HepG2 (cell line): Measurements from ENCODE around the gene PRSS8. TPM values are rescaled to one million over a fixed set of nuclear protein-coding genes. Genes with fewer than 3 reads are reported as not detected.
A peak's percentile ranks its signal among the peaks of the same experiment; 100 is the strongest.

ENCODE experiments used
- ADNP ChIP-seq: sonication (generic); formaldehyde crosslinking; IDR thresholded peaks from 2 replicates; pipeline ENCODE4 v1.4.0; 2020; ENCODE audit warnings: missing genetic modification reagents
- FOXA1 ChIP-seq, 2 experiments: fragments of 450-650 bp in 1 of 2; sonication (generic) in 1 of 2; formaldehyde crosslinking in 1 of 2; IDR thresholded peaks; 2 replicates each; pipeline versions ENCODE4 v1.4.0 to v1.6.1; 2016 to 2020; ENCODE audit warnings: missing genetic modification reagents in 1 of 2
- HNRNPH1 ChIP-seq: fragments of 200-400 bp; formaldehyde crosslinking; optimal IDR thresholded peaks from 2 replicates; pipeline ENCODE3; 2017; ENCODE audit warnings: mild to moderate bottlenecking, low read depth, low read length
- IKZF1 ChIP-seq: fragments of 450-650 bp; IDR thresholded peaks from 2 replicates; pipeline ENCODE4 v1.7.1; 2016
- MEIS2 ChIP-seq: sonication (generic); formaldehyde crosslinking; IDR thresholded peaks from 2 replicates; pipeline ENCODE4 v1.9.0; 2021; ENCODE audit warnings: mild to moderate bottlenecking, missing genetic modification reagents
- NONO ChIP-seq, 2 experiments: fragments of 450-650 bp in 1 of 2; sonication (generic) in 1 of 2; formaldehyde crosslinking in 1 of 2; IDR thresholded peaks in 1 of 2; conservative IDR thresholded peaks in 1 of 2; 2 replicates each; pipeline versions ENCODE4 v1.6.1 to v1.8.0; 2017 to 2022; ENCODE audit warnings: mild to moderate bottlenecking in 1 of 2, missing genetic modification reagents in 1 of 2, moderate library complexity in 1 of 2
- PAX8 ChIP-seq: sonication (generic); formaldehyde crosslinking; IDR thresholded peaks from 2 replicates; pipeline ENCODE4 v1.8.0; 2022; ENCODE audit warnings: mild to moderate bottlenecking, missing genetic modification reagents, borderline replicate concordance
- PRMT3 ChIP-seq: sonication (generic); formaldehyde crosslinking; IDR thresholded peaks from 2 replicates; pipeline ENCODE4 v1.8.1; 2022; ENCODE audit warnings: low read depth, mild to moderate bottlenecking, moderate library complexity, missing genetic modification reagents, borderline replicate concordance
- RFX3 ChIP-seq: IDR thresholded peaks from 2 replicates; pipeline ENCODE4 v1.6.1; 2016; ENCODE audit warnings: missing biosample characterization, missing genetic modification reagents
- RORA ChIP-seq: sonication (generic); formaldehyde crosslinking; IDR thresholded peaks from 2 replicates; pipeline ENCODE4 v1.5.0; 2020; ENCODE audit warnings: mild to moderate bottlenecking, missing genetic modification reagents, moderate library complexity
- TOE1 ChIP-seq: sonication (generic); formaldehyde crosslinking; IDR thresholded peaks from 2 replicates; pipeline ENCODE4 v1.4.0; 2020; ENCODE audit warnings: mild to moderate bottlenecking, missing genetic modification reagents
- ZFP62 ChIP-seq: sonication (generic); formaldehyde crosslinking; IDR thresholded peaks from 2 replicates; pipeline ENCODE4 v1.4.0; 2020; ENCODE audit warnings: missing genetic modification reagents
- ZKSCAN1 ChIP-seq: fragments of 150-350 bp; IDR thresholded peaks from 2 replicates; pipeline ENCODE4 v1.6.1; 2014; ENCODE audit warnings: low read length
- ZNF121 ChIP-seq: sonication (generic); formaldehyde crosslinking; IDR thresholded peaks from 2 replicates; pipeline ENCODE4 v1.5.0; 2020; ENCODE audit warnings: mild to moderate bottlenecking, missing genetic modification reagents
- ZNF17 ChIP-seq: sonication (generic); formaldehyde crosslinking; IDR thresholded peaks from 2 replicates; pipeline ENCODE4 v1.5.0; 2020; ENCODE audit warnings: mild to moderate bottlenecking, missing genetic modification reagents
- ZNF232 ChIP-seq: sonication (generic); formaldehyde crosslinking; IDR thresholded peaks from 2 replicates; pipeline ENCODE4 v1.4.0; 2020; ENCODE audit warnings: missing genetic modification reagents, borderline replicate concordance
- ZNF337 ChIP-seq: sonication (generic); formaldehyde crosslinking; IDR thresholded peaks from 2 replicates; pipeline ENCODE4 v1.5.1; 2020; ENCODE audit warnings: missing genetic modification reagents, low read depth, mild to moderate bottlenecking, borderline replicate concordance
- ZNF350 ChIP-seq: sonication (generic); formaldehyde crosslinking; IDR thresholded peaks from 2 replicates; pipeline ENCODE4 v1.4.0; 2020; ENCODE audit warnings: mild to moderate bottlenecking, low read depth, missing genetic modification reagents, borderline replicate concordance
- ZNF616 ChIP-seq: sonication (generic); formaldehyde crosslinking; IDR thresholded peaks from 2 replicates; pipeline ENCODE4 v1.5.0; 2020; ENCODE audit warnings: low read depth, mild to moderate bottlenecking, missing genetic modification reagents
- ZNF652 ChIP-seq: IDR thresholded peaks from 2 replicates; pipeline ENCODE4 v1.6.1; 2016; ENCODE audit warnings: low read depth, borderline replicate concordance
- ZSCAN12 ChIP-seq: sonication (generic); formaldehyde crosslinking; IDR thresholded peaks from 2 replicates; pipeline ENCODE4 v1.9.0; 2021; ENCODE audit warnings: mild to moderate bottlenecking, missing genetic modification reagents
- polyA plus RNA-seq, 8 experiments: library from polyadenylated mRNA; depleted of rRNA in 3 of 8; stranded (reverse) in 7 of 8; unstranded in 1 of 8; fragments of >200 nt; fragmentation: Illumina TruSeq in 4 of 8; extraction: Trizol in 4 of 8; gene quantifications; 2 replicates each; pipeline versions ENCODE4 v1.2.1 to v1.2.3, GENCODE V29; 2011 to 2016; ENCODE audit warnings: low read depth in 4 of 8, missing spikeins in 1 of 8, mixed read lengths in 1 of 8; ENCODE audit not compliant: insufficient read depth in 1 of 8
- total RNA-seq, 5 experiments: library from RNA; depleted of rRNA; stranded (reverse); fragments of >200 nt; fragmentation: Illumina TruSeq; extraction: Trizol; gene quantifications; 2 replicates each; pipeline ENCODE4 v1.2.3, GENCODE V29; 2016; ENCODE audit warnings: low read depth in 1 of 5
- TF ChIP-seq, protein P1 (sequence below): fragments of 450-650 bp; IDR thresholded peaks from 2 replicates; pipeline ENCODE4 v1.6.1; 2016
- TF ChIP-seq, protein P2 (sequence below): sonication (generic); formaldehyde crosslinking; IDR thresholded peaks from 2 replicates; pipeline ENCODE4 v1.4.0; 2020; ENCODE audit warnings: missing genetic modification reagents
- TF ChIP-seq, protein P3 (sequence below): sonication (generic); formaldehyde crosslinking; IDR thresholded peaks from 2 replicates; pipeline ENCODE4 v1.9.0; 2021; ENCODE audit warnings: missing genetic modification reagents, mild to moderate bottlenecking, borderline replicate concordance

Gene PRSS8
- total and polyA plus RNA-seq, 2 of the 13 experiments (the other 11 are each of a cell fraction or from before 2014, with no cell fraction given): 2.6 to 7.2 TPM

DNA sequence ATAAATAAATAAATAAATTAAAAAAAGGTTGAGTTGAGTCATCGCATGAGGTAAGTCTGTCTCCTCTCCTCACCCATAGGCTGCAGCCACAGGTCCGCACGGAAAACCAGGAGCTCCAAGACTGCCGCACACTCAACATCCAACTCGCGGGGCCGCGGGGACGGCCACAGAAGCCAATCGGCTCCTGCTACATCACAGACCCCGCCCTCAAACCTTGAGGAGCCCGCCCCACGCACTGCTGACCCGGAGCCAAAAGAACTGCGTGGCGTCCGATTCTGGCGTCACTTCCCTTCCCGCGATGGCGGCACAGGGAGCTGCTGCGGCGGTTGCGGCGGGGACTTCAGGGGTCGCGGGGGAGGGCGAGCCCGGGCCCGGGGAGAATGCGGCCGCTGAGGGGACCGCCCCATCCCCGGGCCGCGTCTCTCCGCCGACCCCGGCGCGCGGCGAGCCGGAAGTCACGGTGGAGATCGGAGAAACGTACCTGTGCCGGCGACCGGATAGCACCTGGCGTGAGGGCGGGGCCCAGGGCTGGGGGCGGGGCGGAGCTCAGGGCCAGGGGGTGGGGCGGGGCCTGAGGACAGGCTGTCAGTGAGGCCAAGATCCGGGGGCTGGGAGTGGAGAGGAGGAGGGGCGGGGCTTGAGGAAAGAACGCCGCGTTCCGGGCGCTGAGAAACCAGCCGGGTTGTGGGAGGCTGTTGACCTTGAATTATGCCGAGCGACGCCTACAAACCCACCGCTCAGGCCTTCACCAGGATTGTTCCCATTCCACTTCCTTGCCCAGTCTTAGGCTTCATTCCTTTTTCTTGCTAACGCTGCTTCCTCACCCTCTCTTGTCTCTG is 17.9 kb downstream of the PRSS8 start, which contains the start of gene KAT8 (continued):
- TF ChIP-seq, protein P1, sequence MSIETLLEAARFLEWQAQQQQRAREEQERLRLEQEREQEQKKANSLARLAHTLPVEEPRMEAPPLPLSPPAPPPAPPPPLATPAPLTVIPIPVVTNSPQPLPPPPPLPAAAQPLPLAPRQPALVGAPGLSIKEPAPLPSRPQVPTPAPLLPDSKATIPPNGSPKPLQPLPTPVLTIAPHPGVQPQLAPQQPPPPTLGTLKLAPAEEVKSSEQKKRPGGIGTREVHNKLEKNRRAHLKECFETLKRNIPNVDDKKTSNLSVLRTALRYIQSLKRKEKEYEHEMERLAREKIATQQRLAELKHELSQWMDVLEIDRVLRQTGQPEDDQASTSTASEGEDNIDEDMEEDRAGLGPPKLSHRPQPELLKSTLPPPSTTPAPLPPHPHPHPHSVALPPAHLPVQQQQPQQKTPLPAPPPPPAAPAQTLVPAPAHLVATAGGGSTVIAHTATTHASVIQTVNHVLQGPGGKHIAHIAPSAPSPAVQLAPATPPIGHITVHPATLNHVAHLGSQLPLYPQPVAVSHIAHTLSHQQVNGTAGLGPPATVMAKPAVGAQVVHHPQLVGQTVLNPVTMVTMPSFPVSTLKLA: no peak
- TF ChIP-seq ZNF616 (CRISPR knock-in tag): no peak; the same call in 1 of the 2 replicates
- no peak for TF ChIP-seq PAX8 (CRISPR knock-in tag)
- no peak for TF ChIP-seq NONO (IDR thresholded peaks at IDR 0.05)
- peak; percentile 98 for TF ChIP-seq NONO (CRISPR knock-in tag; conservative IDR thresholded peaks at IDR 0.05)
- peak; percentile 35 for TF ChIP-seq ZNF350
- TF ChIP-seq, protein P2, sequence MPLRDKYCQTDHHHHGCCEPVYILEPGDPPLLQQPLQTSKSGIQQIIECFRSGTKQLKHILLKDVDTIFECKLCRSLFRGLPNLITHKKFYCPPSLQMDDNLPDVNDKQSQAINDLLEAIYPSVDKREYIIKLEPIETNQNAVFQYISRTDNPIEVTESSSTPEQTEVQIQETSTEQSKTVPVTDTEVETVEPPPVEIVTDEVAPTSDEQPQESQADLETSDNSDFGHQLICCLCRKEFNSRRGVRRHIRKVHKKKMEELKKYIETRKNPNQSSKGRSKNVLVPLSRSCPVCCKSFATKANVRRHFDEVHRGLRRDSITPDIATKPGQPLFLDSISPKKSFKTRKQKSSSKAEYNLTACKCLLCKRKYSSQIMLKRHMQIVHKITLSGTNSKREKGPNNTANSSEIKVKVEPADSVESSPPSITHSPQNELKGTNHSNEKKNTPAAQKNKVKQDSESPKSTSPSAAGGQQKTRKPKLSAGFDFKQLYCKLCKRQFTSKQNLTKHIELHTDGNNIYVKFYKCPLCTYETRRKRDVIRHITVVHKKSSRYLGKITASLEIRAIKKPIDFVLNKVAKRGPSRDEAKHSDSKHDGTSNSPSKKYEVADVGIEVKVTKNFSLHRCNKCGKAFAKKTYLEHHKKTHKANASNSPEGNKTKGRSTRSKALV (CRISPR knock-in tag): no peak
- no peak for TF ChIP-seq ZFP62 (CRISPR knock-in tag)
- TF ChIP-seq ZNF337: 0 out of 2 replicates have a peak, but pooled peaks have one; percentile 84
- TF ChIP-seq HNRNPH1: no peak
- no peak for TF ChIP-seq ZNF121 (CRISPR knock-in tag)
- peak; percentile 44; the same call in 1 of the 2 replicates for TF ChIP-seq ZNF232 (CRISPR knock-in tag)
- no peak for TF ChIP-seq RFX3 (CRISPR knock-in tag)
- TF ChIP-seq RORA (CRISPR knock-in tag): no peak
- TF ChIP-seq TOE1 (CRISPR knock-in tag): 0 out of 2 replicates have a peak, but pooled peaks have one; percentile 91
- TF ChIP-seq IKZF1: no peak
- no peak for TF ChIP-seq ZNF17 (CRISPR knock-in tag)
- no peak for TF ChIP-seq ADNP
- TF ChIP-seq ZKSCAN1: no peak
- no peak; the same call in 1 of the 2 replicates for TF ChIP-seq ZSCAN12 (CRISPR knock-in tag)
- no peak for TF ChIP-seq PRMT3
- no peak for TF ChIP-seq ZNF652 (CRISPR knock-in tag)
- TF ChIP-seq, protein P3, sequence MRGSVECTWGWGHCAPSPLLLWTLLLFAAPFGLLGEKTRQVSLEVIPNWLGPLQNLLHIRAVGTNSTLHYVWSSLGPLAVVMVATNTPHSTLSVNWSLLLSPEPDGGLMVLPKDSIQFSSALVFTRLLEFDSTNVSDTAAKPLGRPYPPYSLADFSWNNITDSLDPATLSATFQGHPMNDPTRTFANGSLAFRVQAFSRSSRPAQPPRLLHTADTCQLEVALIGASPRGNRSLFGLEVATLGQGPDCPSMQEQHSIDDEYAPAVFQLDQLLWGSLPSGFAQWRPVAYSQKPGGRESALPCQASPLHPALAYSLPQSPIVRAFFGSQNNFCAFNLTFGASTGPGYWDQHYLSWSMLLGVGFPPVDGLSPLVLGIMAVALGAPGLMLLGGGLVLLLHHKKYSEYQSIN (CRISPR knock-in tag): no peak
- peak; percentile 6 for TF ChIP-seq MEIS2 (CRISPR knock-in tag)
- no peak for TF ChIP-seq FOXA1 (IDR thresholded peaks at IDR 0.05)
- TF ChIP-seq FOXA1 (CRISPR knock-in tag; IDR thresholded peaks at IDR 0.05): peak; percentile 39; the same call in 1 of the 2 replicates
